Measurements from ENCODE around the gene KCNK1.

The KCNK1 gene

GRCh38 chr1:233654658-233655280 lies 40.9 kb downstream of the KCNK1 start:
- no peak for TF ChIP-seq CTCF (IDR thresholded peaks at IDR 0.05; ENCODE audit: low read depth, low read length, missing control alignments)
- no peak overlapping the region for H3K4me3 ChIP-seq (replicated peaks; ENCODE audit: low read depth, low read length)
- no peak for DNase-seq (ENCODE audit: extremely low read depth, low read depth)

GRCh38 chr1:233655301-233655740 lies 41.4 kb downstream of the KCNK1 start:
- no peak for TF ChIP-seq CTCF (IDR thresholded peaks at IDR 0.05; ENCODE audit: low read depth, low read length, missing control alignments)
- no peak for DNase-seq (ENCODE audit: extremely low read depth, low read depth)
- H3K4me3 ChIP-seq (replicated peaks; ENCODE audit: low read depth, low read length): no peak overlapping the region

- H3K4me3 ChIP-seq (replicated peaks; ENCODE audit: low read depth, low read length): no peak overlapping the region
- DNase-seq (ENCODE audit: extremely low read depth, low read depth): no peak
- no peak for TF ChIP-seq CTCF (IDR thresholded peaks at IDR 0.05; ENCODE audit: low read depth, low read length, missing control alignments)
Measured at GRCh38 chr1:233656032-233656635, 42.2 kb downstream of the KCNK1 start.

GRCh38 chr1:233656687-233657086 lies 42.8 kb downstream of the KCNK1 start:
- no peak for TF ChIP-seq CTCF (IDR thresholded peaks at IDR 0.05; ENCODE audit: low read depth, low read length, missing control alignments)
- DNase-seq (ENCODE audit: extremely low read depth, low read depth): no peak
- H3K4me3 ChIP-seq (replicated peaks; ENCODE audit: low read depth, low read length): no peak overlapping the region

GRCh38 chr1:233657466-233657865 lies 43.6 kb downstream of the KCNK1 start:
- TF ChIP-seq CTCF (IDR thresholded peaks at IDR 0.05; ENCODE audit: low read depth, low read length, missing control alignments): no peak
- no peak overlapping the region for H3K4me3 ChIP-seq (replicated peaks; ENCODE audit: low read depth, low read length)
- DNase-seq (ENCODE audit: extremely low read depth, low read depth): no peak

GRCh38 chr1:233659495-233659894 lies 45.6 kb downstream of the KCNK1 start:
- DNase-seq (ENCODE audit: extremely low read depth, low read depth): no peak
- no peak overlapping the region for H3K4me3 ChIP-seq (replicated peaks; ENCODE audit: low read depth, low read length)
- TF ChIP-seq CTCF (IDR thresholded peaks at IDR 0.05; ENCODE audit: low read depth, low read length, missing control alignments): no peak
